Type B pancreatic cell (in vitro differentiated cells): ENCODE results near the gene EIF4G3. TPM values are rescaled to one million over a fixed set of nuclear protein-coding genes. Genes with fewer than 3 reads are reported as not detected.
"Not testable (repeated sequence)": the region's sequence is repeated elsewhere in the genome, so short reads cannot be mapped to it uniquely, and the experiment has no call there.

ENCODE experiments used
- DNase-seq: peaks from one replicate; pipeline ENCODE4 v3.0.0; 2021; ENCODE audit warnings: mixed read lengths; ENCODE audit not compliant: unreplicated experiment; ENCODE audit errors: extremely low spot score
- H3K27ac Mint-ChIP-seq: 2 replicates; pipeline ENCODE4 v1.8.0; 2021; ENCODE audit warnings: mild to moderate bottlenecking, mixed read lengths
- H3K27me3 Mint-ChIP-seq: 2 replicates; pipeline ENCODE4 v1.8.0; 2021; ENCODE audit warnings: mixed read lengths
- H3K36me3 Mint-ChIP-seq: 2 replicates; pipeline ENCODE4 v1.8.0; 2021; ENCODE audit warnings: mixed read lengths
- H3K4me1 Mint-ChIP-seq: one replicate; pipeline ENCODE4 v1.8.0; 2021; ENCODE audit warnings: mixed read lengths; ENCODE audit not compliant: unreplicated experiment
- H3K4me3 Mint-ChIP-seq: 2 replicates; pipeline ENCODE4 v1.8.0; 2021; ENCODE audit warnings: mild to moderate bottlenecking, mixed read lengths
- H3K9me3 Mint-ChIP-seq: 2 replicates; pipeline ENCODE4 v1.8.0; 2021; ENCODE audit warnings: mixed read lengths
- CTCF ChIP-seq: fragments of 200-600 bp; sonication (generic); conservative IDR thresholded peaks from 2 replicates; pipeline ENCODE4 v1.5.0; 2021; ENCODE audit warnings: antibody characterized with exemption, mild to moderate bottlenecking
- total RNA-seq: library from RNA; stranded (reverse); gene quantifications from 2 replicates; pipeline ENCODE4 v1.2.1, GENCODE V29; 2021; ENCODE audit warnings: low replicate concordance

The EIF4G3 gene
- total RNA-seq, 1 donor from 2014 or later = 71.5 TPM

- no peaks in the 10 kb centered on the region for H3K27me3 Mint-ChIP-seq
- TF ChIP-seq CTCF = no peak
- H3K4me1 Mint-ChIP-seq = peaks cover 9% of the 10 kb centered on the region
- no peak for DNase-seq
- no peak overlapping the region for H3K27ac Mint-ChIP-seq
- H3K4me3 Mint-ChIP-seq = no peak overlapping the region
- H3K36me3 Mint-ChIP-seq = peaks cover 24% of the 10 kb centered on the region
- peaks cover 5% of the 10 kb centered on the region for H3K9me3 Mint-ChIP-seq
Observed at GRCh38 chr1:21028520-21029145, 148.1 kb downstream of the EIF4G3 start.

DNA sequence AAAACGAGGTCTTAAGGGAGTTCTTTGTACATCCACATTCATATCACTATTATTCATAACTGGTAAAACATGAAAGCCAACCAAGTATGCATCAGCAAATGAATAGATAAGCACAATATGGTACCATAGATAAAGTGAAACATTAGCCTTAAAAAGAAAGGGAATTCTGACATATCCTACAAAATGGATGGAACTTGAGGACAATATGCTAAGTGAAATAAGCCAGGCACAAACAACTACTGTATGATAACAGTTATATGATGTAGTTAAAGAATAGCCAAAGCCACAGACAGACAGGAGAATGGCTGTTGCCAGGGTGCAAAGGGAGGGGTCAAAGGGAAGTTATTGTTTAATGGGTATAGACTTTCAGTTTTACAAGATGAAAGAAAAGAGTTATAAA lies 148.9 kb downstream of the EIF4G3 start:
- no peak overlapping the region for H3K4me3 Mint-ChIP-seq
- no peak for DNase-seq
- TF ChIP-seq CTCF = no peak
- H3K4me1 Mint-ChIP-seq = peaks cover 7% of the 10 kb centered on the region
- H3K36me3 Mint-ChIP-seq = peaks cover 24% of the 10 kb centered on the region
- H3K27me3 Mint-ChIP-seq = no peaks in the 10 kb centered on the region
- peaks cover 5% of the 10 kb centered on the region for H3K9me3 Mint-ChIP-seq
- peak overlapping the region; percentile 8 for H3K27ac Mint-ChIP-seq

DNA sequence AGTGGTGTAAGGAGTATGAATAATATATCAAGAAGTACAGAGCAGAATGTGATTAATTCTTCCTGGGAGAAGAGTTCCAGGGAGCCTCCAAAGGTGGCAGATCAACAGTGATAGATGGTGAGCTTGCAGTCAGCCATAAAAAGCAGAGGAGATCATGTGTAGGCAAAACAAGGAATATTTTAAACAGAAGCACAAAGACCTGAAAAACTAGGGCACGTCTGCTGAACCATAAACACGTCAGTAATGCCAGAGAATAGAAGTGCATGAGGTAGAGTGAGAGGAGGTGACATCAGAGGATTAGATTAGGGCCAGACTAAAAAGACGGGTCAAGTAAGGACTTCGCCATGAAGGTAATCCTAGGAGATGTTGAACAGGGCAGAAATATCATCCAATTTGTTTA lies 151.8 kb downstream of the EIF4G3 start:
- Mint-ChIP-seq H3K27ac (peak overlapping the region; percentile 70), H3K27me3 (no peaks in the 10 kb centered on the region), H3K4me1 (peaks cover 20% of the 10 kb centered on the region), H3K36me3 (peaks cover 23% of the 10 kb centered on the region), H3K9me3 (peaks cover 5% of the 10 kb centered on the region), H3K4me3 (no peak overlapping the region)
- no peak for TF ChIP-seq CTCF
- DNase-seq = no peak

DNA sequence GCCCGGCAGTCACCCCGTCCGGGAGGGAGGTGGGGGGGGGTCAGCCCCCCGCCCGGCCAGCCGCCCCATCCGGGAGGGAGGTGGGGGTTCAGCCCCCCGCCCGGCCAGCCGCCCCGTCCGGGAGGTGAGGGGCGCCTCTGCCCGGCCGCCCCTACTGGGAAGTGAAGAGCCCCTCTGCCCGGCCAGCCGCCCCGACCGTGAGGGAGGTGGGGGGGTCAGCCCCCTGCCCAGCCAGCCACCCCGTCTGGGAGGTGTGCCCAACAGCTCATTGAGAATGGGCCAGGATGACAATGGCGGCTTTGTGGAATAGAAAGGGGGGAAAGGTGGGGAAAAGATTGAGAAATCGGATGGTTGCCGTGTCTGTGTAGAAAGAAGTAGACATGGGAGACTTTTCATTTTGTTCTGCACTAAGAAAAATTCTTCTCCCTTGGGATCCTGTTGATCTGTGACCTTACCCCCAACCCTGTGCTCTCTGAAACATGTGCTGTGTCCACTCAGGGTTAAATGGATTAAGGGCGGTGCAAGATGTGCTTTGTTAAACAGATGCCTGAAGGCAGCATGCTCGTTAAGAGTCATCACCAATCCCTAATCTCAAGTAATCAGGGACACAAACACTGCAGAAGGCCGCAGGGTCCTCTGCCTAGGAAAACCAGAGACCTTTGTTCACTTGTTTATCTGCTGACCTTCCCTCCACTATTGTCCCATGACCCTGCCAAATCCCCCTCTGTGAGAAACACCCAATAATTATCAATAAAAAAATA lies 152.4 kb downstream of the EIF4G3 start:
- not testable (repeated sequence) for H3K27me3 Mint-ChIP-seq, H3K9me3 Mint-ChIP-seq, H3K27ac Mint-ChIP-seq, H3K4me3 Mint-ChIP-seq, DNase-seq
- H3K4me1 Mint-ChIP-seq = peaks cover 20% of the 10 kb centered on the region
- peaks cover 23% of the 10 kb centered on the region for H3K36me3 Mint-ChIP-seq

DNA sequence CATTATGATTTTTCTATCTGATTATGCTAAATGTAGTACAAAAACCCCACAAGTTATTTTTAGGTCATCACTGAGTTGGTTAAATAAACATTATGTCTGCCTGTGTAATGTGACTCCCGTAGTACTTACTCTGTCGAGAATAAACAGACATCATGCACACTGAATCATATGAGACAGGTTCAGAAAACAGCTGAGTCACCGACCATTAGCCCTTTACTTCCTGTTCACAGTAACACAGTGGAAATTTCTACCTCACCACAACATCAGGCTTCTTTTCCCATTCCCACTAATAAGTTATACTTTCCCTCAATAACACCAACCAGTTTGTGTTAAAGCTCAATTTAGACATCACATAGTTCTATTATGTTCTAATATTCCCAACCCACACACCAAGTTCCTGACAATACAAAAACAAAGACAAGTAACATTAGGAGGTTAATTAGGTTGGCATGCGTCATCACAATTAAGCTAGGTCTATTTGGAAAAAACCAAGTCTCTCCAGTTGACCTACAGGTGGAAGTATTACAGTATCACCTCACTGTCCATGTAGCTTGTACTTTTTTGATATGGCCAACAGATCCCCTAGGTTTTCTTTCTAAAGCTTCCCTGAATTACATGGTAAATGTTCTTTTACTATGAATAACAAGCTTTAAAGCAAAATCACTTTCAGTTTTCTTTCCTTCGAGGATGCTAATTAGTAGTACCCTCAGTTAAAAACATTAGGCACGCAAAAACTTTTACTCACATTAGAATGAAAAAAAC lies 154.2 kb downstream of the EIF4G3 start:
- H3K9me3 Mint-ChIP-seq = peaks cover 5% of the 10 kb centered on the region
- no peak for DNase-seq
- peak overlapping the region; percentile 97 for H3K27ac Mint-ChIP-seq
- no peak for TF ChIP-seq CTCF
- H3K36me3 Mint-ChIP-seq = peaks cover 18% of the 10 kb centered on the region
- peak overlapping the region; percentile 66 for H3K4me3 Mint-ChIP-seq
- no peaks in the 10 kb centered on the region for H3K27me3 Mint-ChIP-seq
- H3K4me1 Mint-ChIP-seq = peaks cover 20% of the 10 kb centered on the region

DNA sequence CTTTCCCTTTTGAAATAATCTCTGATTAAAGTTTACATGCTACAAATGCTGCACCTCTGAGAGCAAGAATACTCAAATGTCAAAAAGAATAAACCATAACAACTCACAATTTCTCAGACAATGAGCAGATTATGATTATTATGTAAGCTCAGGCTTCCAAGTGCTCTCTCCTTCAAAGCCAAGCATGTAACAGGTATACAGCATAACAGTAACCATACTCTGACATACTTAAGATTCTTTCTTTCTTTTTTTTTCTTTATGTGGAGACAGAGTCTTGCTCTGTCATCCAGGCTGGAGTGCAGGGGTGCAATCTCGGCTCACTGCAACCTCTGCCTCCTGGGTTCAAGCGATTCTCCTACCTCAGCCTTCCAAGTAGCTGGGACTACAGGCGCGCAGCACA lies 155.4 kb downstream of the EIF4G3 start:
- DNase-seq = no peak
- Mint-ChIP-seq H3K4me1 (peaks cover 20% of the 10 kb centered on the region), H3K9me3 (peaks cover 5% of the 10 kb centered on the region), H3K36me3 (peaks cover 17% of the 10 kb centered on the region), H3K4me3 (no peak overlapping the region), H3K27ac (peak overlapping the region; percentile 84), H3K27me3 (no peaks in the 10 kb centered on the region)
- TF ChIP-seq CTCF = no peak
